HUES6 (cell line): ENCODE data around the gene TUBAL3.

Experiments used
- H3K27ac ChIP-seq: 2 replicates; pipeline ENCODE4 v1.7.0; 2013; ENCODE audit warnings: low read depth, mild to moderate bottlenecking, low read length, inconsistent platforms
- H3K27me3 ChIP-seq: 2 replicates; pipeline ENCODE4 v1.6.1; 2013; ENCODE audit warnings: low read length; ENCODE audit not compliant: control insufficient read depth, insufficient read depth
- H3K36me3 ChIP-seq: 2 replicates; pipeline ENCODE4 v1.6.1; 2013; ENCODE audit warnings: low read length; ENCODE audit not compliant: control insufficient read depth, insufficient read depth
- H3K4me1 ChIP-seq: 2 replicates; pipeline ENCODE4 v1.6.1; 2013; ENCODE audit warnings: low read length; ENCODE audit not compliant: control insufficient read depth, insufficient read depth
- H3K4me3 ChIP-seq: 2 replicates; pipeline ENCODE4 v1.5.1; 2013; ENCODE audit warnings: low read depth, low read length
- H3K9ac ChIP-seq: one replicate; pipeline ENCODE4 v1.6.1; 2013; ENCODE audit warnings: mild to moderate bottlenecking, low read length
- H3K9me3 ChIP-seq: 2 replicates; pipeline ENCODE4 v1.6.1; 2013; ENCODE audit warnings: low read depth, low read length; ENCODE audit not compliant: control insufficient read depth, insufficient read depth

The TUBAL3 gene

GRCh38 chr10:5376450-5376849, 28.2 kb downstream of the TUBAL3 start:
- no peak overlapping the region for H3K27ac ChIP-seq
- H3K9me3 ChIP-seq = peaks cover 7% of the 10 kb centered on the region; the same call in 1 of the 2 replicates
- no peaks in the 10 kb centered on the region for H3K36me3 ChIP-seq
- no peaks in the 10 kb centered on the region for H3K4me1 ChIP-seq
- H3K4me3 ChIP-seq = no peak overlapping the region
- no peaks in the 10 kb centered on the region for H3K27me3 ChIP-seq
- H3K9ac ChIP-seq = no peak overlapping the region

- Histone ChIP-seq H3K27me3 (no peaks in the 10 kb centered on the region), H3K4me1 (no peaks in the 10 kb centered on the region), H3K36me3 (no peaks in the 10 kb centered on the region), H3K4me3 (no peak overlapping the region), H3K9ac (no peak overlapping the region), H3K27ac (no peak overlapping the region), H3K9me3 (peaks cover 19% of the 10 kb centered on the region)
Measured at GRCh38 chr10:5373891-5374611, 30.6 kb downstream of the TUBAL3 start.

GRCh38 chr10:5373307-5373706, 31.3 kb downstream of the TUBAL3 start:
- H3K27me3 ChIP-seq = no peaks in the 10 kb centered on the region
- H3K4me1 ChIP-seq = no peaks in the 10 kb centered on the region
- H3K27ac ChIP-seq = no peak overlapping the region
- no peak overlapping the region for H3K4me3 ChIP-seq
- no peak overlapping the region for H3K9ac ChIP-seq
- H3K36me3 ChIP-seq = no peaks in the 10 kb centered on the region
- peaks cover 18% of the 10 kb centered on the region for H3K9me3 ChIP-seq

- Histone ChIP-seq H3K4me1 (no peaks in the 10 kb centered on the region), H3K27ac (no peak overlapping the region), H3K27me3 (no peaks in the 10 kb centered on the region), H3K4me3 (no peak overlapping the region), H3K9me3 (peaks cover 18% of the 10 kb centered on the region), H3K9ac (no peak overlapping the region), H3K36me3 (no peaks in the 10 kb centered on the region)
Measured at GRCh38 chr10:5370493-5371352, 33.9 kb downstream of the TUBAL3 start.

GRCh38 chr10:5369362-5370158, 35.1 kb downstream of the TUBAL3 start:
- Histone ChIP-seq H3K9me3 (peaks cover 17% of the 10 kb centered on the region), H3K27me3 (no peaks in the 10 kb centered on the region), H3K27ac (no peak overlapping the region), H3K4me3 (no peak overlapping the region), H3K36me3 (no peaks in the 10 kb centered on the region), H3K4me1 (no peaks in the 10 kb centered on the region), H3K9ac (no peak overlapping the region)

- no peak overlapping the region for H3K4me3 ChIP-seq
- H3K9ac ChIP-seq = no peak overlapping the region
- no peak overlapping the region for H3K27ac ChIP-seq
- H3K4me1 ChIP-seq = no peaks in the 10 kb centered on the region
- H3K36me3 ChIP-seq = no peaks in the 10 kb centered on the region
- H3K27me3 ChIP-seq = no peaks in the 10 kb centered on the region
- peaks cover 10% of the 10 kb centered on the region for H3K9me3 ChIP-seq
Measured at GRCh38 chr10:5365928-5366327, 38.7 kb downstream of the TUBAL3 start.

GRCh38 chr10:5364890-5365338, 39.7 kb downstream of the TUBAL3 start, which contains the start of gene UCN3:
Gene UCN3, plus strand, starts transcription at chr10:5364966. Its CDS starts 8,755 bp downstream, at chr10:5373721.
- Histone ChIP-seq H3K4me1 (no peaks in the 10 kb centered on the region; the same call in 1 of the 2 replicates), H3K4me3 (no peak within 1 kb of the TSS), H3K36me3 (no peaks in the 10 kb centered on the region), H3K9ac (no peak within 1 kb of the TSS), H3K9me3 (no peaks in the 10 kb centered on the region; the same call in 1 of the 2 replicates), H3K27ac (no peak within 1 kb of the TSS), H3K27me3 (no peaks in the 10 kb centered on the region)

- Histone ChIP-seq H3K9me3 (no peaks in the 10 kb centered on the region), H3K27ac (no peak overlapping the region), H3K36me3 (no peaks in the 10 kb centered on the region), H3K27me3 (no peaks in the 10 kb centered on the region), H3K9ac (no peak overlapping the region), H3K4me3 (no peak overlapping the region), H3K4me1 (no peaks in the 10 kb centered on the region; the same call in 1 of the 2 replicates)
Measured at GRCh38 chr10:5364374-5364773, 40.3 kb downstream of the TUBAL3 start.

- Histone ChIP-seq H3K27me3 (no peaks in the 10 kb centered on the region), H3K9ac (no peak overlapping the region), H3K9me3 (no peaks in the 10 kb centered on the region)
Measured at GRCh38 chr10:5362873-5363272, 41.8 kb downstream of the TUBAL3 start.

GRCh38 chr10:5361966-5362365, 42.7 kb downstream of the TUBAL3 start:
- Histone ChIP-seq H3K27ac (no peak overlapping the region), H3K9ac (no peak overlapping the region), H3K36me3 (no peaks in the 10 kb centered on the region), H3K27me3 (no peaks in the 10 kb centered on the region), H3K4me3 (no peak overlapping the region), H3K9me3 (no peaks in the 10 kb centered on the region), H3K4me1 (no peaks in the 10 kb centered on the region; the same call in 1 of the 2 replicates)

More at GRCh38 chr10:5362873-5363272, 41.8 kb downstream of the TUBAL3 start:
- H3K27ac ChIP-seq = no peak overlapping the region
- H3K4me3 ChIP-seq = no peak overlapping the region
- no peaks in the 10 kb centered on the region for H3K36me3 ChIP-seq
- no peaks in the 10 kb centered on the region; the same call in 1 of the 2 replicates for H3K4me1 ChIP-seq
